HG03571 (cell line): ENCODE measurements around the gene RALGPS1.

ENCODE experiments used
- ATAC-seq: cut with Tn5 transposase; IDR thresholded peaks from one replicate; pipeline ENCODE4 v1.9.1; 2021; ENCODE audit not compliant: unreplicated experiment

RALGPS1 gene

GRCh38 chr9:127199001-127199791 is 284.6 kb downstream of the RALGPS1 start:
- ATAC-seq: no peak

- ATAC-seq: no peak
Measured at GRCh38 chr9:127200106-127200862, 285.7 kb downstream of the RALGPS1 start.

DNA sequence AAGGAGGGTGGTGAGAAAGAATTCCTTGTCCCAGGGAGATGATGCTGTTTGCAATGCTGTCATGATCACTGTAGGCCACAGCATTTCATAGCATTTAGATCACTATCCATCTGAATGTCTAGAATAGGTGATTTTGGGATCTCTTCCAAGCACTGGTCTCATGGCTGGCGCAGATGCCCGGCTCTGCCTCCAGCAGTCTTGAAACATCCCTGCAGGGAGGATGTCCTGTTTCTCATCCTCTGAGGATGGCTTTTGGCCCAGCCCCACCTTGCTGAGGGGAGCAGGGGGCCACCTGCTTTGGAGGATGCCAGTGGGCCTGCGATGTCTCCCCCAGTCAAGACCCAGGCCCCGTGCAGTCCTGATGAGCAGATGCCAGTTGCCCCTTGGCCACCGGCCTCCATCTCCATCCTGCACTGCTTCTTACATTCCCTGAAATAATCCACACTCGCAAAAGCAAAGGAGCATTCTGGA is 286.5 kb downstream of the RALGPS1 start:
- no peak for ATAC-seq

- no peak for ATAC-seq
Measured at GRCh38 chr9:127201731-127202130, 287.1 kb downstream of the RALGPS1 start.

GRCh38 chr9:127202461-127203169 is 288.0 kb downstream of the RALGPS1 start:
- ATAC-seq: no peak

DNA sequence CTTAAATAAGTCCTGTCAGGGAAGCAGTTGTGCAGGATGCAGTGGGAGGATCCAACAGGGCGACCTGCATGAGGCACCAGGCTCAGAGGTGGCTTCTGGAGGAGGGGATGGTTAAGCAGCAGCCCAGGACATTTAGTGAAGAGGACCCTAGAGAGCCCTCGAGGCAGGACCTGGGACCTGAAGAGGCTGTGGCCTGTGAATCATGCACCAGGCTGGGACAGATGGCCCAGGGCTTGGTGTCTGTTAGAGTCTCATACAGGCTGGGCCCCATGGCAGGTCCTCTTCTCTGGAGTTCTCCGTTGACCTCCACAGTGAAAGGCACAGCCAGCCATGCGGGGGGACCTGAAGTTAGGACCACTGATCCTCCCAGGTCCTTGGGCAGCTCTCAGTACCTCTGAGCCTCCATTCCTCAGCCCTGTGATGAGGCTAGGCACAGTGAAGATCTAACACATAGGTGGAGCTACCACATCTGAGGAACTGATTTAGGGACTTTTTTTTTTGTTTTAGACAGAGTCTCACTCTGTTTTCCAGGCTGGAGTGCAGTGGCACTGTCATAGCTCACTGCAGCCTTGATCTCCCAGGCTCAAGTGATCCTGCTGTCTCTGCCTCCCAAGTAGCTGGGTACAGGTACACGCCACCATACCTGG is 289.2 kb downstream of the RALGPS1 start:
- no peak for ATAC-seq

DNA sequence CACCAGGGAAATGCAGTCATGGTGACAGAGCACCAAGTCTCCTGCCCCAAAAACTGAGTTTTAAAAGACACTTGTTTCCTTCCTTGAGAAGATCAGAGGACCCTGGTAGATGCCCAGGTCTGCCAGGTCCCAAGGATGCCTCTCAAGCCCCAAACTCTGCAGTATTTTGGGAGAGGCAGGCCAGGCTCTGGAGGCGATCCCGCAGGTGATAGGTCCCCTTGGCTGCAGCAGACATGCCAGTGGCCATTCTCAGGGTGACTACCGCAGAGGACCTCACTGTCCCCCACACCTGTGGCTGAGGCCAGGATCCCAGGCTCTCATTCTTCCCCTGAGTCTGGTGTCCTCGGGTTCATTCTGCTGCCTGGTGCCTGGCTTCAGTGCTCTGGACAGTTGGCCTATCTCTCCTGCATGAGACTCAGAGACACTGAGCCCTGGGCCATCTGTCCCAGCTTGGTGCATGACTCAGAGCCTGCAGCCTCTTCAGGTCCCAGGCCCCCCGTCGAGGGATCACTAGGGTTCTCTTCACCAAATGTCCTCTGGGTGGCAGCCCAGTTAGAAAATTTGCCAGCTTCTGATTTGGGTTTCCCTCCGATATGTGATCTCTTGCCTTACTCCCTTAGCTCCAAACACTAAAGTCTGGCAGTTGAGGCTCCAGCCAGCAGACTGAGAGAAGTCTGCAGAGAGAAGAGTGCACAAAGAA is 290.3 kb downstream of the RALGPS1 start:
- ATAC-seq: no peak

- no peak for ATAC-seq
Measured at GRCh38 chr9:127205952-127206351, 291.4 kb downstream of the RALGPS1 start.

DNA sequence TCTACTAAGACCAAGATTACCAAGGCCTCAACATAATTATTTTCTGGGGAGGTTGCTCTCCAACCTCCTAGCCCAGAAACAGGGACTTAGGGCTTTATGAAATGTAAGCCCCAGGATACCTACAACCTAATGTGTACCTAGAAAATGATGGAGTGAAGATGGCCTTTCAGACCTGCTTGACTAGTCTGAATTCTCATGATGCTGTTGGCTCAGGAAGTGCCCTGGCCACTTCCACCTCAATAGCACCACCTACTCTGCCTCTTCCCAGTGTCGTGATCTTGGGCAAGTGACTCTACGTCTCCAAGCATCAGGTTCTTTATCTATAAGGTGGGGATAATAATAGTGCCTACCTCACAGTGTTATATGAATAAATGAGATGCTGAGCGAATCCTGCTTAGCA is 292.1 kb downstream of the RALGPS1 start:
- no peak for ATAC-seq

GRCh38 chr9:127207734-127208410 is 293.3 kb downstream of the RALGPS1 start:
- ATAC-seq: no peak

DNA sequence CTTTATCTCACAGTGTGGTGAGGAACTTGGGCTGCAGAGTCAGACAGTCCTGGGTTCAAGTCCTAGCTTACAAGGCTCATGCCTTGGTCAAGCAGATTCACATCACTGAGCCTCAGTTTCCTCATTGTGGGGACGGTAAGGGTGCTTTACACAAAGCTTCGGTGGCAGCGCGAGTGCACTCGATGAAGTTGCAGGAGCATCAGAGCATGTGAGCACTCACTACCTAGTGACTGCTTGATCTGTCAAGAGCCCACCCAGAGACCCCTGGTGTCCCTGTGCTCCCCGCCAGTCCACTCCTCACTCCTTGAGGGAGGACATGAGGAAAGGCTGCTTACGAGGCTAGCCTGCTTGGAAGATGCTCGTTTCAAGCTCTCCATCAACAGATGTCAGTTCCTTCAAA is 293.8 kb downstream of the RALGPS1 start:
- ATAC-seq: no peak

DNA sequence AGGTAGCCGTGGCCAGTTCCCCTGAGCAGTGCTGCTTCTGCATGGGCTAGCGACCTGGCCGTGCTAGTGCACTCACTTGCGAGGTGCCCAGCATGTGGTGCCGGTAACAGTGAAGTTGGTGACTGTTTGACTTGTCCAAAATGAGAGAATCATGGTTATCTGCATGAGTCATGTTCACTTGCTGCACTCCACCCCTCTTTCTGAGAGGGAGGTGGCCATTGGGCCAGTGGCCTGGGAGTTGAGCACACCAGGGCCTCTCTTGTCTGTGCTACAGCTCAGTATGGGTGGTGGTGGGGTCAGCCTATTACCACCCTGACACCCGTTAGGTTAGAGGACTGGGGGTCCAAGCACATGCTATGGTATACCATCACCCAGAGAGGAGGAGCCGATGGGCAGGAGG is 294.6 kb downstream of the RALGPS1 start:
- ATAC-seq: no peak

DNA sequence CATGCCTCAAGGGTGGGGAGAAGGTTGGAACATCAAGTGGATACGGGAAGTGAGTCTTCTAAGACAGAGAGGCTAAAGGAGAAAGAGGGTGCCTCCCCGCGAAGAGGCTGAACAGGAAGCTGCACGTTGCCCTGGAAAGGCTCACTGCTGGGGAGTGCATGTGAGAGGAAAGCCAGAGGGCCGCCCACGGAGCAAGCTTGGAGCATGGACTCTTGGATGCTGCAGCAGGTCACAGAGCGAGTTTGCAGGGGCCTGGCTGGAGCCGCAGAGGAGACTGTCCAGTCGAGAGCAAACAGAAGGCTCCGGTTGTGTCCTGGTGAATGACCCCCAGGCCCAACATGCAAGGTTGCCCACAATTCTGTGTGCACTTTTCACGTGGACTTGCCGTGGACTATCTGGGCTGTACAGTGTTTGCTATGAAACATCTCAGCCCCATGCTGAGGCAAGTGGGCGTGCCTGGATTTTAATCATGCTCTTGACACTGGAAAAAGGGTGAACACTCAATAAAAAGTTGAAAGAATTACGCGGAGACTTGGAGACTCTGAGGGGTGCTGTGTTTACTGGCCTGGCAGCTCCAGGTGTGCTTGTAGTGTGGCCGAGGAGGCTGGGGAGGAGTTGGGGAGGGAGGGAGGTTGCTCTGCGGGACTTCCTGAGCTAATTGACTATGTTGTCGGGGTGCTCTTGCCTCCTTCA is 295.5 kb downstream of the RALGPS1 start:
- ATAC-seq: no peak

DNA sequence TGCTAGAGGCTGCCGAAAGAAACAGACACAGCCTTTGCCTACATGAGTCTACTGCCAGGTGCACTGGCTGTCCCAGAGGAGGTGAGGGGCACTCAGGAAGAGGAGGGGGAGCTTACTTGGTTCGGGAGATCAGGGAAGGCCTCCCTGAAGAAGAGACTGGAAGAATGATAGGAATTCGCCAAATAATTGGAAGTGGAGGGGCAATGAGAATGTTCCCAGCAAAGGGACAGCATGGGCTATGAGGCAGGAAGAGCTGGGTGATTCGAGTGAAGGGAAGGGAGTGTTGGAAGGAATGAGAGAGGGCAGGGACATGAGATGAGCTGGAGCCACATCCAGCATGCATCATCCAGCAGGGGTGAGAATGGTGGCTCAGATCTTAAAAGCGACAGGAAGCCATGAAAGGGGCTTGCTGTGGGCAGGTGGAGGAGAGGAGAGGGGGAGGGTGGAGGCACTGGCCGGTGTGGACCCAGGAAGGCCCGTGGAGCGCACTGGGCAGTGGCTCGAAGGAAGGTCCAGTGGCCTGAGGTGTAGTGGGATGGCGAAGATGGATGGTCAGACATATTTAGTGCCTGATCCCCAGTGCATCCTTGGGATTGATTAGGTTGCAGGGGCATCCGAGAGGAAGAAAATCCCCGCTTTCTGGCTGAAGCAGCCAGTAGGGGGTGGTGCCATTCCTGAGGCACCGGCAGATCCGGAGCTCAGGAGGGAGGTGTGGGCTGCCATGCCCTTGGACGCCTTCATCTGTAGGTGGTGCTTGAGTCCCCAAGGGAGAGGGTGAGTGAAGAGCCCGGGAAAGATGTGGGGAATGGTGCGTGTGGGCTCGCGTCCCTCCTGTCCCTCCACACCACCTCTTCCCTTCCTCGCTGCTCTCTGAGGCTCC is 296.5 kb downstream of the RALGPS1 start:
- no peak for ATAC-seq

- no peak for ATAC-seq
Measured at GRCh38 chr9:127211983-127212382, 297.4 kb downstream of the RALGPS1 start.

GRCh38 chr9:127212453-127212852 is 297.9 kb downstream of the RALGPS1 start:
- no peak for ATAC-seq

- ATAC-seq: no peak
Measured at GRCh38 chr9:127213859-127214258, 299.3 kb downstream of the RALGPS1 start.
